Breast epithelium (tissue), 3 donors: ENCODE measurements around the gene ARID4B.

ENCODE experiments used
- POLR2AphosphoS5 ChIP-seq, 3 donors: sonication (generic); formaldehyde crosslinking; IDR thresholded peaks; one replicate each; pipeline ENCODE4 v1.6.1; 2017; ENCODE audit warnings: antibody characterized with exemption in 3 of 3
- TF ChIP-seq, protein P1 (sequence below), 3 donors: fragments of 450-650 bp; IDR thresholded peaks; one replicate each; pipeline ENCODE4 v1.5.1; 2016 to 2017; ENCODE audit warnings: antibody characterized with exemption in 3 of 3, mild to moderate bottlenecking in 3 of 3, moderate library complexity in 3 of 3

GRCh38 chr1:235289859-235290739 is 37.9 kb downstream of the ARID4B start:
- TF ChIP-seq, protein P1, sequence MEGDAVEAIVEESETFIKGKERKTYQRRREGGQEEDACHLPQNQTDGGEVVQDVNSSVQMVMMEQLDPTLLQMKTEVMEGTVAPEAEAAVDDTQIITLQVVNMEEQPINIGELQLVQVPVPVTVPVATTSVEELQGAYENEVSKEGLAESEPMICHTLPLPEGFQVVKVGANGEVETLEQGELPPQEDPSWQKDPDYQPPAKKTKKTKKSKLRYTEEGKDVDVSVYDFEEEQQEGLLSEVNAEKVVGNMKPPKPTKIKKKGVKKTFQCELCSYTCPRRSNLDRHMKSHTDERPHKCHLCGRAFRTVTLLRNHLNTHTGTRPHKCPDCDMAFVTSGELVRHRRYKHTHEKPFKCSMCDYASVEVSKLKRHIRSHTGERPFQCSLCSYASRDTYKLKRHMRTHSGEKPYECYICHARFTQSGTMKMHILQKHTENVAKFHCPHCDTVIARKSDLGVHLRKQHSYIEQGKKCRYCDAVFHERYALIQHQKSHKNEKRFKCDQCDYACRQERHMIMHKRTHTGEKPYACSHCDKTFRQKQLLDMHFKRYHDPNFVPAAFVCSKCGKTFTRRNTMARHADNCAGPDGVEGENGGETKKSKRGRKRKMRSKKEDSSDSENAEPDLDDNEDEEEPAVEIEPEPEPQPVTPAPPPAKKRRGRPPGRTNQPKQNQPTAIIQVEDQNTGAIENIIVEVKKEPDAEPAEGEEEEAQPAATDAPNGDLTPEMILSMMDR (IDR thresholded peaks at IDR 0.05): no peak
- no peak for TF ChIP-seq POLR2AphosphoS5 (IDR thresholded peaks at IDR 0.05)
